K562 (cell line): ENCODE measurements around the gene TNF. TPM values are rescaled to one million over a fixed set of nuclear protein-coding genes. Genes with fewer than 3 reads are reported as not detected.

Source experiments
- ATAC-seq: fragments of 200-7000 bp; cut with Tn5 transposase; 3 replicates; pipeline ENCODE4 v1.9.1; 2020; ENCODE audit warnings: moderate library complexity
- BruUV-seq: library from RNA; stranded (reverse); fragments of 400-500 nt; replicated peaks from 2 replicates; lab custom pipeline; 2021; lab: Mats Ljungman, UMichigan
- CTCF ChIA-PET: fragments of 300-600 bp; formaldehyde crosslinking; extraction: SDS; loops from one replicate; lab custom pipeline; 2021; ENCODE audit warnings: low intra/inter-chr PET ratio; lab: Yijun Ruan, JAX
- POLR2A ChIA-PET: fragments of 300-600, 350-650 bp; sonication (Branson Sonifier 250); formaldehyde crosslinking; extraction: SDS; loops from one replicate; lab custom pipeline; 2021; ENCODE audit warnings: antibody characterized with exemption, inconsistent platforms; lab: Yijun Ruan, JAX
- DNase-seq, 4 experiments: peaks; one replicate each; pipeline versions ENCODE4 v3.0.0 to v3.0.0-alpha.2; 2011 to 2018; ENCODE audit warnings: low spot score in 3 of 4, mixed read lengths in 3 of 4; ENCODE audit errors: extremely low read depth in 1 of 4
- FAIRE-seq: peaks from 2 replicates; lab custom pipeline; 2011; peaks lifted over from hg19 to GRCh38; lab: Jason Lieb, UNC
- H2AFZ ChIP-seq: 2 replicates; pipeline ENCODE4 v1.6.0; 2011; ENCODE audit warnings: low read depth, low read length, control low read depth, inconsistent platforms
- H3K27ac ChIP-seq: fragments of 200-600 bp; 3 replicates; pipeline ENCODE4 v1.8.0; 2011; ENCODE audit warnings: low read depth, mild to moderate bottlenecking, control low read depth, inconsistent platforms, low read length, moderate library complexity, mixed read lengths; ENCODE audit errors: extremely low read depth
- H3K27me3 ChIP-seq, 2 experiments: fragments of 300-600 bp in 1 of 2; 2 replicates in 1 of 2; 3 replicates in 1 of 2; pipeline versions ENCODE4 v1.6.0 to v1.8.0; 2011; ENCODE audit warnings: inconsistent platforms in 2 of 2, low read length in 2 of 2, mild to moderate bottlenecking in 1 of 2, mixed read lengths in 1 of 2, moderate library complexity in 1 of 2; ENCODE audit not compliant: control insufficient read depth in 2 of 2, insufficient read depth in 2 of 2
- H3K36me3 ChIP-seq: fragments of 300-600 bp; 3 replicates; pipeline ENCODE4 v1.8.0; 2011; ENCODE audit warnings: mild to moderate bottlenecking, low read length, inconsistent platforms; ENCODE audit not compliant: control insufficient read depth, insufficient read depth
- H3K4me1 ChIP-seq, 2 experiments: fragments of 200-600 bp in 1 of 2; replicated peaks in 1 of 2; 2 replicates in 1 of 2; 3 replicates in 1 of 2; pipeline versions ENCODE4 v1.5.1 to v1.8.0; 2011; ENCODE audit warnings: inconsistent platforms in 2 of 2, low read length in 2 of 2, mild to moderate bottlenecking in 1 of 2, mixed read lengths in 1 of 2, moderate library complexity in 1 of 2; ENCODE audit not compliant: control insufficient read depth in 2 of 2, insufficient read depth in 2 of 2
- H3K4me2 ChIP-seq: 2 replicates; pipeline ENCODE4 v1.6.1; 2011; ENCODE audit warnings: low read length, control low read depth, inconsistent platforms, mixed read lengths; ENCODE audit not compliant: insufficient read depth
- H3K4me3 ChIP-seq: fragments of 200-600 bp; sonication (generic), shearing (Covaris generic); 2 replicates; pipeline ENCODE4 v1.5.1; 2016; ENCODE audit warnings: control low read depth, inconsistent platforms
- H3K79me2 ChIP-seq: fragments of 200-600 bp; 3 replicates; pipeline ENCODE4 v1.8.0; 2011; ENCODE audit warnings: low read length, inconsistent platforms; ENCODE audit not compliant: control insufficient read depth, insufficient read depth
- H3K9ac ChIP-seq, 2 experiments: 2 replicates each; pipeline versions ENCODE4 v1.6.0 to v1.6.1; 2011; ENCODE audit warnings: low read depth in 2 of 2, low read length in 2 of 2, control low read depth in 1 of 2, inconsistent platforms in 1 of 2, mild to moderate bottlenecking in 1 of 2, mixed read lengths in 1 of 2; ENCODE audit not compliant: insufficient read depth in 1 of 2
- H3K9me1 ChIP-seq: one replicate; pipeline ENCODE4 v1.6.0; 2011; ENCODE audit warnings: inconsistent platforms, mild to moderate bottlenecking, low read length, moderate library complexity; ENCODE audit not compliant: control insufficient read depth, insufficient read depth
- H3K9me3 ChIP-seq: replicated peaks from 2 replicates; pipeline ENCODE4 v1.5.1; 2011; ENCODE audit warnings: low read depth, low read length, inconsistent platforms; ENCODE audit not compliant: control insufficient read depth, insufficient read depth
- H4K20me1 ChIP-seq: replicated peaks from 2 replicates; pipeline ENCODE4 v1.6.1; 2011; ENCODE audit warnings: low read length, inconsistent platforms, mixed read lengths; ENCODE audit not compliant: control insufficient read depth, insufficient read depth
- CHD2 ChIP-seq: IDR thresholded peaks from 2 replicates; pipeline ENCODE4 v1.6.1; 2011; ENCODE audit warnings: low read depth, low read length
- DEAF1 ChIP-seq: fragments of 450-650 bp; formaldehyde crosslinking; IDR thresholded peaks from 2 replicates; pipeline ENCODE4 v1.4.0; 2020; ENCODE audit warnings: mild to moderate bottlenecking, moderate library complexity
- E2F8 ChIP-seq: fragments of 450-650 bp; IDR thresholded peaks from 2 replicates; pipeline ENCODE4 v1.7.1; 2018; ENCODE audit warnings: mild to moderate bottlenecking, low read depth; ENCODE audit not compliant: partially characterized antibody
- GABPB1 ChIP-seq: sonication (generic); formaldehyde crosslinking; IDR thresholded peaks from 2 replicates; pipeline ENCODE4 v1.8.0; 2022; ENCODE audit warnings: mild to moderate bottlenecking, missing genetic modification reagents
- HSF4 ChIP-seq: fragments of 250-450 bp; sonication (Bioruptor Pico); IDR thresholded peaks from 2 replicates; pipeline ENCODE4 v2.1.2; 2022; ENCODE audit warnings: mild to moderate bottlenecking, moderate library complexity, borderline replicate concordance
- MBD1 ChIP-seq: fragments of 250-450 bp; sonication (Bioruptor Pico); IDR thresholded peaks from 2 replicates; pipeline ENCODE4 v1.8.0; 2022; ENCODE audit warnings: inconsistent platforms
- PHB2 ChIP-seq: fragments of 450-650 bp; IDR thresholded peaks from 2 replicates; pipeline ENCODE4 v1.6.1; 2017; ENCODE audit warnings: low read depth
- PREB ChIP-seq: sonication (generic); formaldehyde crosslinking; IDR thresholded peaks from 2 replicates; pipeline ENCODE4 v1.8.1; 2023; ENCODE audit warnings: mild to moderate bottlenecking, missing genetic modification reagents
- SUPT5H ChIP-seq: fragments of 450-650 bp; IDR thresholded peaks from 2 replicates; pipeline ENCODE4 v1.6.1; 2016
- TBP ChIP-seq: optimal IDR thresholded peaks from 2 replicates; pipeline ENCODE3; 2011; ENCODE audit warnings: low read depth, low read length, improper control_type of control experiment
- U2AF2 ChIP-seq: fragments of 200-400 bp; formaldehyde crosslinking; optimal IDR thresholded peaks from 2 replicates; pipeline ENCODE3; 2017; ENCODE audit warnings: low read depth, mild to moderate bottlenecking, low read length
- WGBS: fragments of 100-300 bp; shearing (Covaris generic); methylation state at CpG from one replicate; pipeline ENCODE4 v1.1.6; 2016; ENCODE audit warnings: low coverage, mixed read lengths; ENCODE audit not compliant: insufficient coverage; ENCODE audit errors: missing lambda C conversion rate; 5-methylcytosine and 5-hydroxymethylcytosine counted together
- in situ Hi-C: fragments of 300-500 bp; cut with MboI; formaldehyde crosslinking; loops from 4 replicates; pipeline ENCODE4 v1.15.0; 2018; ENCODE audit warnings: inconsistent platforms, mixed read lengths
- intact Hi-C: fragments of 100-400 bp; cut with micrococcal nuclease; formaldehyde crosslinking; loops from 2 replicates; pipeline ENCODE4 v1.14.2; 2022
- polyA plus RNA-seq, 8 experiments: library from polyadenylated mRNA; depleted of rRNA in 4 of 8; stranded (reverse) in 5 of 8; unstranded in 3 of 8; fragments of >200 nt; fragmentation: Nextera tagmentation in 2 of 8; fragmentation: Illumina TruSeq in 1 of 8; extraction: Ambion mirVana in 2 of 8; extraction: Trizol in 1 of 8; gene quantifications; 2 replicates each; pipeline versions ENCODE4 v1.2.1 to v1.2.3, GENCODE V29; 2011 to 2014; ENCODE audit warnings: inconsistent platforms in 1 of 8, missing spikeins in 1 of 8
- total RNA-seq, 7 experiments: library from RNA; depleted of rRNA in 6 of 7; stranded (reverse); fragments of >200 nt in 6 of 7; fragmentation: Illumina TruSeq in 2 of 7; extraction: Trizol in 2 of 7; gene quantifications; 2 replicates each; pipeline versions ENCODE4 v1.2.1 to v1.2.3, GENCODE V29; 2011 to 2021; ENCODE audit warnings: low replicate concordance in 1 of 7

Gene TNF
- total and polyA plus RNA-seq, 9 of the 15 experiments (the other 6 are each of a cell fraction or from before 2014, with no cell fraction given), result 0.08 to 0.40 TPM; not detected in 7

GRCh38 chr6:31558631-31559500 is 16.5 kb upstream of the TNF start (continued):
- 0 out of 2 replicates have a peak, but pooled peaks have one; percentile 47 for TF ChIP-seq HSF4 (CRISPR knock-in tag)
- TF ChIP-seq SUPT5H, result no peak
- no peak for TF ChIP-seq MBD1 (CRISPR knock-in tag)

- ChIA-PET POLR2A (interaction anchor here (0.7 to 5.8 kb wide), 12 partner anchors 9 to 239 kb away, joined by 3 to 38 read pairs (median 4); partner anchors contain the start of genes ATP6V1G2, DDX39B, NFKBIL1 and PRRC2A), CTCF (interaction anchor here (0.5 kb wide), 1 partner anchor 22 kb away, joined by 3 read pairs; no protein-coding TSS in a partner anchor)
- Histone ChIP-seq H3K9me3 (no peaks in the 10 kb centered on the region), H3K9ac (peak overlapping the region; percentile 6 to 77; a peak in 2 of 4 replicates), H3K27me3 (no peaks in the 10 kb centered on the region), H3K9me1 (peaks cover 6% of the 10 kb centered on the region), H3K4me1 (peaks cover 47 to 64% of the 10 kb centered on the region in 2 experiments), H4K20me1 (no peaks in the 10 kb centered on the region), H3K4me3 (no peak overlapping the region), H3K36me3 (peaks cover 51% of the 10 kb centered on the region), H3K27ac (peak overlapping the region; percentile 41), H2AFZ (no peak overlapping the region), H3K79me2 (no peaks in the 10 kb centered on the region), H3K4me2 (peak overlapping the region; percentile 17)
- WGBS, result 20% methylated on average over 4 of the region's 4 CpGs
- FAIRE-seq (peak; percentile 77), DNase-seq (no peak), ATAC-seq (peak; percentile 29)
- BruUV-seq, result no TSS peak
- intact Hi-C loops, result no loop called here
- in situ Hi-C loops, result no loop called here
- no peak for TF ChIP-seq PREB (CRISPR knock-in tag)
- TF ChIP-seq DEAF1 (CRISPR knock-in tag), result no peak
- no peak for TF ChIP-seq CHD2
- TF ChIP-seq E2F8, result peak; percentile 41
- no peak for TF ChIP-seq PHB2
- TF ChIP-seq TBP, result no peak
- no peak for TF ChIP-seq U2AF2
- TF ChIP-seq GABPB1 (CRISPR knock-in tag), result 0 out of 2 replicates have a peak, but pooled peaks have one; percentile 6
Measured at GRCh38 chr6:31559606-31559957, 15.8 kb upstream of the TNF start.
